ENCODE results near the gene NPAS2.

Gene NPAS2

GRCh38 chr2:101014264-101014857 lies 194.4 kb downstream of the NPAS2 start:
- DNase-seq (ENCODE audit: low read depth), result no peak

- DNase-seq (ENCODE audit: low read depth), result no peak
Measured at GRCh38 chr2:101017371-101017770, 197.4 kb downstream of the NPAS2 start.

GRCh38 chr2:101018934-101019333 lies 199.0 kb downstream of the NPAS2 start:
- DNase-seq (ENCODE audit: low read depth), result no peak

GRCh38 chr2:101022221-101022620 lies 202.3 kb downstream of the NPAS2 start:
- no peak for DNase-seq (ENCODE audit: low read depth)

- no peak for DNase-seq (ENCODE audit: low read depth)
Measured at GRCh38 chr2:101023327-101024107, 203.6 kb downstream of the NPAS2 start.

- no peak for DNase-seq (ENCODE audit: low read depth)
Measured at GRCh38 chr2:101025561-101025960, 205.6 kb downstream of the NPAS2 start.

GRCh38 chr2:101026253-101026701 lies 206.3 kb downstream of the NPAS2 start:
- DNase-seq (ENCODE audit: low read depth), result no peak

GRCh38 chr2:101026923-101027469 lies 207.1 kb downstream of the NPAS2 start:
- no peak for DNase-seq (ENCODE audit: low read depth)

GRCh38 chr2:101027852-101028251 lies 207.9 kb downstream of the NPAS2 start:
- no peak for DNase-seq (ENCODE audit: low read depth)

GRCh38 chr2:101030866-101031554 lies 211.1 kb downstream of the NPAS2 start:
- no peak for DNase-seq (ENCODE audit: low read depth)

GRCh38 chr2:101032084-101032776 lies 212.3 kb downstream of the NPAS2 start:
- no peak for DNase-seq (ENCODE audit: low read depth)

- DNase-seq (ENCODE audit: low read depth), result no peak
Measured at GRCh38 chr2:101036562-101036961, 216.6 kb downstream of the NPAS2 start.

GRCh38 chr2:101037161-101037755 lies 217.3 kb downstream of the NPAS2 start:
- no peak for DNase-seq (ENCODE audit: low read depth)

GRCh38 chr2:101038455-101039255 lies 218.7 kb downstream of the NPAS2 start:
- no peak for DNase-seq (ENCODE audit: low read depth)

- no peak for DNase-seq (ENCODE audit: low read depth)
Measured at GRCh38 chr2:101040072-101040471, 220.1 kb downstream of the NPAS2 start.

- no peak for DNase-seq (ENCODE audit: low read depth)
Measured at GRCh38 chr2:101040761-101041160, 220.8 kb downstream of the NPAS2 start.

GRCh38 chr2:101041413-101041812 lies 221.5 kb downstream of the NPAS2 start:
- DNase-seq (ENCODE audit: low read depth), result no peak

- no peak for DNase-seq (ENCODE audit: low read depth)
Measured at GRCh38 chr2:101045330-101045729, 225.4 kb downstream of the NPAS2 start.
